Measurements from ENCODE around the gene TTC19.
"Not testable (repeated sequence)": the region's sequence is repeated elsewhere in the genome, so short reads cannot be mapped to it uniquely, and the experiment has no call there.

Gene TTC19

DNA sequence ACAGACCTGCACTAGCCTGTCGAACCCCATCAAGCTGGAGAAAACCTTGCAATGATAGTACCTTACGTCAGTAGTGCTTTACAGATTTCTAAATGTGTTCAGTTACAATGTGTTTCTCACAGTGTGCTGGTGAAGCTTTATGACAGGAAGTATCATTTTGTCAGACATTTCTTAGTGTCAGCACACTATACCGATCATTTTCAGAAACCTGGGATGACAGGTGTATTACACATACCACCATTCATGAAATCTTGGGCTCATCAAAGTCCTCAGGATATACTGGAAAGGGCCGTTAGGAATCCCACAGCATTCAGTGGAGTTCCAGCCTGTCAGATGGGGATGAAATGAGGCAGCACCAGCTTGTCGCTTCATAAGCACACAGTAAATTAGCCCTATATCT, 27.3 kb downstream of the TTC19 start:
- in situ Hi-C loops (cut with MboI; ENCODE audit: low sequenced_read_pairs): no loop called here

DNA sequence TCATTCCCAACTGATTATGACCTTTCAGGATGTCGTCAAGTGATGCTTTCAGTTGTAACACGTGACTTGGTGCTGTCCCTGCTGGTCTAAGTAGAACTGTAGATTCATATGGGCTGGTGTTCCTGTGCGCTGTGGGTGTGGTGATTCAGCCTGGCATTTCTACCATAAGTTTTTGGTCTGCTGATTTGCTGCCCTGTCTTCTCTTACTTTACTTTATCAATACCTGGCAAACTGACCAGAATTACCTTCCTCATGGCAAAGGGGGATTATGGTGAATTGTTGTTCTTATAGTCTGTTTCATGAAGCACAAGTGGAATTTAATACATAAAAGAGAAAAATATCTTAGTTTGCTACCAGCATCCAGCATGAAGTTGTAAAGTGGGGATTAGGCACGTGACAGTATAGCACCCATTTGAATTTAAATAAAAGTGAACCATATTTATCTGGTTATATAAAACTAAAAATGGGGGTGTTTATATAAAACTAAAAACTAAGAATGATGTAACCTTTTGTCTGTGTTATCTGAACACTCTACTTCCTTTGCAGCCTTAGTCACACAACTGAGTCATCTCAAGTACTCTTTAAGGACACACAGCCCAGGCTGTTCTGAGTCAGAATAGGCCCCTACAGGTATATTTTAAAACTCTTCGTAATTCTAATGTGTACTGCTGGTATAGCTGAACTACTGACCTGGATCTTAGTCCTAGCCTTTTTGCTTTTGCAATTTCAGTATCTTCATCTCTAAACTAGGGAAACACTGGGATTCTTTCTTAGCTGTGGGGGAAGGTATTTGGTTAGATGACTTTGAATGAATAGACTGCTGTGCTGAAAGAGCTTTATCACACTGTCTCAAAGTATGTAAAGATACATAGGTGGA, 28.3 kb downstream of the TTC19 start:
- in situ Hi-C loops (cut with MboI; ENCODE audit: low sequenced_read_pairs): no loop called here

- in situ Hi-C loops (cut with MboI; ENCODE audit: low sequenced_read_pairs): no loop called here
Observed at GRCh38 chr17:16033729-16034349, 34.2 kb downstream of the TTC19 start.

- in situ Hi-C loops (cut with MboI; ENCODE audit: low sequenced_read_pairs): no loop called here
Observed at GRCh38 chr17:16036261-16036660, 36.6 kb downstream of the TTC19 start.

DNA sequence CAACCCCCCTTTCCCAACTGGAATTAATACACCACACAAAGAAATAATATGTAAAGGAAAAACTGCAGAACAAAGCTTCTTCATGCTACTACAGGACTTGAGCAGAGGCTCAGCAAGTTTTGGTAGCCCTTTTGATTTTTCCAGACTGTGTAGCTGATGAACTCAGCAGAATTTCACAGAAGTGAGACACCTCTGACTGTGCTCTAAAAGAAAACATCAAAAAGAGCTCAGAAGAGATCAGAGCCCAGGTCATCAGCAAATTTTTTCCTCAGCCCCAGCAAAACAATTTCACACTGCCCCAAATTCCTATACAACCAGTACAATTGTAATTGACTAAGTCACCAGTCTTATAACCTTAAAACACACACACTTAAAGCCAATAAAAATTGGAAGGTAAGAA, 38.0 kb downstream of the TTC19 start:
- in situ Hi-C loops (cut with MboI; ENCODE audit: low sequenced_read_pairs): no loop called here

- in situ Hi-C loops (cut with MboI; ENCODE audit: low sequenced_read_pairs): no loop called here
Observed at GRCh38 chr17:16040710-16041251, 41.2 kb downstream of the TTC19 start.

- in situ Hi-C loops (cut with MboI; ENCODE audit: low sequenced_read_pairs): no loop called here
Observed at GRCh38 chr17:16044487-16044886, 44.9 kb downstream of the TTC19 start.

- in situ Hi-C loops (cut with MboI; ENCODE audit: low sequenced_read_pairs): no loop called here
Observed at GRCh38 chr17:16046966-16047365, 47.3 kb downstream of the TTC19 start.

GRCh38 chr17:16048811-16049449, 49.3 kb downstream of the TTC19 start:
- in situ Hi-C loops (cut with MboI; ENCODE audit: low sequenced_read_pairs): no loop called here

DNA sequence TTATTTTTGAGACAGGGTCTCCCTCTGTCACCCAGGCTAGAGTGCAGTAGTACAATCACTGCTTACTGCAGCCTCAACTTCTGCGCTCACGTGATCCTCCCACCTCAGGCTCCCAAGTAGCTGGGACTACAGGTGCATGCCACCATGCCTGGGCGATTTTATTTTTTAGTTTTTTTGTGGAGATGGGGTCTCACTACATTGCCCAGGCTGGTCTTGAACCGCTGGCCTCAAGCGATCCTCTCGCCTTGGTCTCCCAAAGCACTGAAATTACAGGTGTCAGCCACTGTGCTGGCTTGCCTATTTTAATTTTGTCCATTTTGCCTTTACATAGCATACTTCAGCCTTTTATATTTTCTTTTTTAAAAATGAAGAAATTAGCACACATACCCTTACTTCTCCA, 51.2 kb downstream of the TTC19 start:
- in situ Hi-C loops (cut with MboI; ENCODE audit: low sequenced_read_pairs): no loop called here

- in situ Hi-C loops (cut with MboI; ENCODE audit: low sequenced_read_pairs): no loop called here
Observed at GRCh38 chr17:16052486-16052885, 52.9 kb downstream of the TTC19 start.

DNA sequence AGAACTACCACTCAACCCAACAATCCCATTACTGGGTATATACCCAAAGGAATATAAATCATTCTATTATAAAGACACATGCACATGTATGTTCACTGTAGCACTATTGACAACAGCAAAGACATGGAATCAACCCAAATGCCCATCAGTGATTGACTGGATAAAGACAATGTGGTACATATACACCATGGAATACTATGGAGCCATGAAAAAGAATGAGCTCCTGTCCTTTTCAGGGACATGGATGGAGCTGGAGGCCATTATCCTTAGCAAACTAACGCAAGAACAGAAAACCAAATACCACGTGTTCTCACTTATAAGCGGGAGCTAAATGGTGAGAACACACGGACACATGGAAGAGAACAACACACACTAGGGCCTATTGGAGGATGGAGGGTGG, 55.5 kb downstream of the TTC19 start:
- in situ Hi-C loops (cut with MboI; ENCODE audit: low sequenced_read_pairs): not testable (repeated sequence)

DNA sequence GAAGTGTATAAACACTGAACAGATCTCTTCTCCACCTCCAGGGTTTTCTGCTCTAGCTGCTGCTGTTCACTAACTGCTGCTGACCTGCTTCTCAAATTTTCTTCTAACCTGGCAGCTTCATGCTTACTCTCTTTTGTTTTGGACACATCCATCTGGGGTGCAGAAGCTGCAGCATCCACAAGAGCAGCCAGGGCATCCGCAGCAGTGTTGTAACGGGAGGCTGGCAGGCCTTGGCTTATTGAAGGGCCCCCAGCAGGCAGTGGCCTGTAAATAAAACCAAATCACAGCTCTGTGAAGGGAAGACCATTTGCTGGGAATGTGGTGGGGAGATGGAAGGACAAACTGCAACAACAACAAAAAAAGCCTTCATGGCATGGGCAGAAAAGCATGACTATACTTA, 62.0 kb downstream of the TTC19 start:
- in situ Hi-C loops (cut with MboI; ENCODE audit: low sequenced_read_pairs): no loop called here

DNA sequence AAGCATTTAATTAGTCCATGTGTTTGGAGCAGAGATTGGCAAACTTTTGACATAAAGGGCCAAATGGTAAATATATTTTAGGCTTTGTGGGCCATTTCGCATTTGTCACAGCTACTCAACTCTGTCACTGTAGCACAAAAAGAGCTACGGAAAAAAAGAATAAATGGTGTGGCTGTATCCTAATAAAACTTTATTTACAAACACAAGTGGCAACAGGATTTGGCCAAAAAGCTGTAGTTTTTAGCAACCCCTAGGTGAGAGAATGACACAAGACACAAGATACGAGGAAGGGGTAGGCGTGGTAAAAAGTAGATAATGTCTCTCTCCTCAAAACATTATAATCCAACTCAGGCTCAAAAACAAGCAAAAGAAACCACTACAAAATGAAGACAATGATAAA, 66.5 kb downstream of the TTC19 start:
- in situ Hi-C loops (cut with MboI; ENCODE audit: low sequenced_read_pairs): no loop called here

GRCh38 chr17:16068323-16068722, 68.7 kb downstream of the TTC19 start:
- in situ Hi-C loops (cut with MboI; ENCODE audit: low sequenced_read_pairs): no loop called here

DNA sequence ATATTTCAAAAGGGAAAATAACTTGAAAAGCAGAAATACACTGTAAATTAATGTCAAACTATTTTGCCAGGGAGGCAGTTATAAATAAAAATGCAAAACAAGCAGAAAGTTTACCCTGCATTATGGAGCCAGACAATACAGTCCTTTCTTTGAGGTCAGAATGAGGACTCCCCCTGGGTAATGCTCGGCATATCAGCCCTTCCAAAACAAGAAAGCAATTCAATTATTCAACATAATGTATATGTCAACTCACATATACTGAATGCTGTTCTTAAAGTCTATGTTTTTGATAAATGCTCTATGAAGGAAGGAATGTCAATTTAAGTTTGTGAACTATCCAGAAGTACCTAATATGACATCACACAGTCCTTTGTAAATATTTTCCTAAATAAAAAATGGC, 72.4 kb downstream of the TTC19 start:
- in situ Hi-C loops (cut with MboI; ENCODE audit: low sequenced_read_pairs): no loop called here

DNA sequence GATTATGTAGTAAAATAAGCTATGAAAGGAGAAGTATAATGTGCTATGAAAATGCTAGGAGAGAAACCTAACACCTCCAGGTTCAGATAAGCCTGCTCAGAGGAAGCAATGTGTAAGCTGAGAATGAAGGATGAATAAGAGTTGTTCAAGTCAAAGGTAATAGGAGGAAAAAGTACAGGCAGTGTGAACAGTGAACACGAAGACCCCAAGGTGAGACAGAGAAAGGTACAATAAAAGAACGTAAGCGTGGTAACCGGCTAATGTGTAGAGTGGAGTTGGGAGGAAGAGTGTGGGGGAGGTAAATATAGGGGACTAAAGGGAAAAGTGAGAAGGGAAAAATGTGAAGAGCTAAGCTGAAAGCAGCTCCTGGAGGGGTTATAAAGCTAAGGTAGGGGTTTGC, 74.2 kb downstream of the TTC19 start:
- in situ Hi-C loops (cut with MboI; ENCODE audit: low sequenced_read_pairs): no loop called here

DNA sequence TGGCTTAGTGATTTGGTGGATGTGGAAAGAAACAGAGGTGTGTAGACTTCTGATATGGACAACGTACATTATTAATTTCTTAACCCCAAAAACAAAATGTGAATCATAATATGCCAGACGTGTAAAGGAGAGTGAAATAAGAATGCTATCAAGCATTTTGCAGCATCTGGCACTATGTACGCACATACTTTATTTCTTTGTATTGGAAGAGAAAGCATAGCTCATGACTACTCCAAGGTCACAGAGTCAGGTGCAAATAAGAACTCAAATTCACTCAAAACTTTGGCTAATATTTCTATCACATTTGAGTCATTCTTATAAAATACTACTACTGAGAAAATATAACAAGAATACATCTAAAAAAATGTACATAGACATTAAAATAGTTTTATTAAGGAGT, 74.8 kb downstream of the TTC19 start:
- in situ Hi-C loops (cut with MboI; ENCODE audit: low sequenced_read_pairs): no loop called here

GRCh38 chr17:16075949-16076348, 76.3 kb downstream of the TTC19 start:
- in situ Hi-C loops (cut with MboI; ENCODE audit: low sequenced_read_pairs): no loop called here

Data from HL-60/S4 (cell line).